Islet of Langerhans (tissue), 1 donor: ENCODE measurements around the gene EMSY.
"Not testable (repeated sequence)": the region's sequence is repeated elsewhere in the genome, so short reads cannot be mapped to it uniquely, and the experiment has no call there.

Source experiments
- FAIRE-seq: peaks from one replicate; lab custom pipeline; 2011; peaks lifted over from hg19 to GRCh38; lab: Jason Lieb, UNC

The EMSY gene

GRCh38 chr11:76574406-76574805 is 129.6 kb downstream of the EMSY start:
- no peak for FAIRE-seq

GRCh38 chr11:76574879-76575278 is 130.1 kb downstream of the EMSY start:
- no peak for FAIRE-seq

GRCh38 chr11:76577226-76577920 is 132.6 kb downstream of the EMSY start:
- FAIRE-seq, result no peak

DNA sequence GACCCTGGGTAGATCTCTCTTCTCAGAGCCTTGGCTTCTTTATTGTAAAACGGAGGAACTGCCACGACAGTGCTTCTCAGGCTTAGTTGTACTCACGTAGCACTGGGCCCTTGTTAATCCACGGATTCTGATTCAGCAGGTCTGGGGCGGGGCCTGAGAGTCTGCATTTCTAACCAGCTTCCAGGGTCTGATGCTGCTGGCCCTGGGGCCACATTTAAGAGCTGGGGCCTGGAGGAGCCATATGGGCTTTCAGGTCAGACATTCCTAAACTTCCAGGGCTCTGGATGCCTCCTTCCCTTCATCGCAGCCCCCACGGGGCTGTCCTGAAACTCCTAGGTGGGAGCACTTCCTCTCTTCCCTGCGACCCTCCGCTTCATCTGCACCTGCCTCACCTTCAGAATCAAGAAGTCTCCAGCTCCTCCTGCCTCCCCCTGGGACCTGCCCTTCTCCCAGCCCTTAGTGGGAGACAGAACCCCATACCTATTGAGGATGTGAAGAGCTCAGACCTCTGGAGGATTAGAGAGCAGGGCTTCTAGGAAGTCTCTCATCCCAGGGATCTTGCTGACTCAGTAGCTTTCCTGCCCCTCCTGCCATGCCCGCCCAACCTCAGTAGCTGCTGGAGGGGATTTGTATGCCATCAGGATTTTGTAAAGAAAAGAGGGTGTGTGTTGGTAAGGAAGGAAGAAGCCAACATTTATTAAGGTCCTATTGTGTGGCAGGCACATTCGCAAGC is 133.3 kb downstream of the EMSY start:
- FAIRE-seq, result no peak

- FAIRE-seq, result no peak
Measured at GRCh38 chr11:76578654-76579055, 133.8 kb downstream of the EMSY start.

DNA sequence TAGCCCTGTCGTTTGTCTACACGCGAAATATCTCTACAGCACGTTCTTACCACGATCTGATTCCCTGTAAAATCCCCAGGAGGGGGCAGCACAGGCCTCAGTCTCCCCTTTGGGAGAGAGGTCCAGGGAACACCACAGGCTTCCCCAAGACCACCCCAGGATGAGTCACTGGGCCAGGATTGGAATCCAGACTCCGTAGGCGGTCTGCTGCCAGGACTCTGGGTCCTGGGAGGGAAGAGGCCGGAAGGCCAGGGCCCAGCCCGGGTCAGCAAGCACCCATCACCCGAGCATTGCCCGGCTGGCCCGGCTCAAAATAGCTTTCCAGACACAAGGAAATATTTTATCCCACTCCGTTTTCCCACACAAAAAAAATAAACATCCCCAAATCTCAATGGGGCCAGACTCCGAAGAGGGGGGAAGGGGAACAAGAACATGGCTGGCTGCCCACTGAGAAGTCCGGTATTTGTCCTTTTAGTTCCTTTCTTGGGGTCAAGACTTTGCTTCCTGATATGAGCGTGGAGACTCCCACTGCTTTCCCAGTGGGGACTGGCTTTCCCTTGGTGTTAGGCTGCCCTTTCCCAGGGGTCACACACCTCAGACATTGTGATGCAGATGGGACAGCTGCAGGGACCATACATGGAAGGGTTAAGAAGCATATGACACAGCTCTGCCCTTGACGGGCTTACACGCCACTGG is 134.4 kb downstream of the EMSY start:
- FAIRE-seq, result no peak

GRCh38 chr11:76579752-76580151 is 134.9 kb downstream of the EMSY start:
- no peak for FAIRE-seq

DNA sequence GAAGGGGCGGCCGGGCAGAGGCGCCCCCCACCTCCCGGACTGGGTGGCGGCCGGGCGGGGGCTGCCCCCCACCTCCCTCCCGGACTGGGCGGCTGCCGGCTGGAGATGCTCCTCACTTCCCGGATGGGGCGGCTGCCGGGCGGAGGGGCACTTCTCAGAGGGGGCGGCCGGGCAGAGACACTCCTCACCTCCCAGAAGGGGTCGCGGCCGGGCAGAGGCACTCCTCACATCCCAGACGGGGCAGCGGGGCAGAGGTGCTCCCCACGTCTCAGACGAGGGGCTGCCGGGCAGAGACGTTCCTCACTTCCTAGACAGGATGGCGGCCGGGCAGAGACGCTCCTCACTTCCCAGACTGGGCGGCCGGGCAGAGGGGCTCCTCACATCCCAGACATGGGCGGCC is 137.7 kb downstream of the EMSY start:
- not testable (repeated sequence) for FAIRE-seq

GRCh38 chr11:76587820-76588454 is 143.1 kb downstream of the EMSY start:
- no peak for FAIRE-seq

GRCh38 chr11:76588455-76589325 is 143.9 kb downstream of the EMSY start:
- no peak for FAIRE-seq

- no peak for FAIRE-seq
Measured at GRCh38 chr11:76589477-76589876, 144.7 kb downstream of the EMSY start.

DNA sequence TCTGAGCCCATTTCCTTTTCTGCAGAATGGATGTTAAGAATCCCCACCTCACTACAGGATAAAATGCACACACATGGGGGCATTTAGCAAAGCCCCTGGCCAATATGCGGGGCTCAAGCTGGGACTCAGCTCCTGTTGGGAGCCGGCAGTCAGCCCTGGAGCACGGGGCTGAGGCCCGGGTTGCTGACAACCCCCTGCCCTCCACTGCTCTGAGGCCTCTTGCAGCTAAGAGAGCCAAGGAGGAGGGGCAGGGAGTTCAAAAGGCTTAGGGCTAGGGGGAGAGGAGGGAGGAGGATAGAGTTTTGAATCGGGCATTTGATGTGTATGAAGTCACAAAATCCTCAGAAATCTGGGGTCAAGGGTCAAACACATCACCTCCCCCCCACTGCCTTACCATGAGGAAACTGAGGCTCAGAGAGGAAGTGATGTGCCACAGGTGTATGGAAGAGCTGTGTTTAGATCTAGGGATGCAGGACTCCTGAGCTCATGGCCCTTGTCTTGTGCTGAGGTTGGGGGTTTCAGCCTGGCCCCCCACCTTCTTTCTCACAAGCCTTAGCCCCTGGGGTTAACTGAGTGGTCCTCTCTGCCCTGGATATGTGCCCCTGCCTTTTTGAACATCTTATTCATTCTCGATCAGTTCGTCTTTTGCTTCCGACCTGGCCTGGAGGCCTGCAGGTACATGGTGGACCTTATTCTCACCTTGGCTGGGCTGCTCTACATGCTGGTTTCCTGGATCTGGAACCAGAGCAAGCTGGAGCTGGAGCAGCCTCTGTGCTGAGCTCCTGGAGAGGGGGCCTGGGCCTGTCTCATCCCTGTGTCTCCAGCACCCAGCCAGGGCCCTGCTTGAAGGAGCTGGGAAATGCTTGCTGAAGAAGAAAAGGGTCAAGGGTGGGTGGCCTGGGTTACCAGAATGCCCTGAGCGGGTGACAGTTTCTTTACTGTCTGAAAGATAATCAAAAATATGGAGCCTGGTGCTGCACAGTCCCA is 145.4 kb downstream of the EMSY start:
- no peak for FAIRE-seq

- no peak for FAIRE-seq
Measured at GRCh38 chr11:76591416-76591815, 146.6 kb downstream of the EMSY start.

GRCh38 chr11:76592025-76592914 is 147.5 kb downstream of the EMSY start:
- no peak for FAIRE-seq

GRCh38 chr11:76592961-76593360 is 148.1 kb downstream of the EMSY start:
- FAIRE-seq, result no peak

- FAIRE-seq, result not testable (repeated sequence)
Measured at GRCh38 chr11:76595091-76595490, 150.3 kb downstream of the EMSY start.

DNA sequence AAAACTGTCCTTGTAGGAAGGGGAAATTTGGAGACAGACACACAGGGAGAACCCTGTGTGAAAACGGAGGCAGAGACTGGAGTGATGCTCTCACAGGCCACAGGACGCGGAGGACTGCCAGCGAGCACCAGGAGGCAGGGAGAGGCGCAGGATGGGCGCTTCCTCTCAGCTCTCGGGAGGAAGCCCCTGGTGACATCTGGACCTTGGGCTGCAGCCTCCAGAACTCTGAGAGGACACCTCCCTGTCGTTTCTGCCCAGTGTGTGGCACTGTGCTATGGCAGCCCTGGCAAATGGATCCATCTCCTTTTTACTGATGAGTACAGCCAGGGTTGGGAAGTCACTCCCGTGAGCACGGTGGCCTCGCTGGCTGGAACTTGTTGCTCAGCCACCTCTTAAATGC is 151.8 kb downstream of the EMSY start:
- FAIRE-seq, result no peak

GRCh38 chr11:76597533-76598425 is 153.0 kb downstream of the EMSY start:
- no peak for FAIRE-seq
